ENCODE results near the gene ARMH4. TPM values are rescaled to one million over a fixed set of nuclear protein-coding genes. Genes with fewer than 3 reads are reported as not detected.

The ARMH4 gene
- polyA plus RNA-seq, 1 donor from 2014 or later = 14.1 TPM

DNA sequence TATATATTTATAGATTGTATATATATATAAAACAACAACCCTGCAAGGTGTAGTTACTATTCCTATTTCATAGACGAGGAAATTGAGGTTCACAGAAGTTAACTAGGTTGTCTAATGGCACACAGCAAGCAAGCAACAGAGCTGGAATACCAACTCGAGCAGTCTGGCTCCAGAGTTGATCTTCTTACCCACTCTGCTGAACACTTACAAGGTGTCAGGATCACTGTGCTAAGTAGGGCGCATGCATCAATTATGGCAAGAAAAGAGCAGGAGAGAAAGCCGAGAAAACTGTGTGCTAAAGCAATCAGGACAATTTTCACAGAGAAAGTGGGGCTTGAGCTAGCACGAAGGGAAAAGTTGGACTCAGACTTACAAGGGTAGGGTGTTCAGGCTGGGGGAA, 15.9 kb upstream of the ARMH4 start:
- Histone ChIP-seq H3K79me2 (replicated peaks; ENCODE audit: insufficient read depth, low read length) (no peaks in the 10 kb centered on the region), H3K9me3 (ENCODE audit: low read length) (no peaks in the 10 kb centered on the region), H3F3A (ENCODE audit: insufficient read depth, low read length, poor library complexity, severe bottlenecking) (no peaks in the 10 kb centered on the region), H3K27me3 (ENCODE audit: insufficient read depth, low read depth, low read length) (no peaks in the 10 kb centered on the region), H2AFZ (ENCODE audit: low read depth, low read length) (no peak overlapping the region), H3K9ac (ENCODE audit: low read length) (no peak overlapping the region), H3K4me3 (ENCODE audit: low read length) (no peak overlapping the region), H4K20me1 (ENCODE audit: insufficient read depth) (no peaks in the 10 kb centered on the region), H3K9me2 (ENCODE audit: insufficient read depth, low read length) (no peaks in the 10 kb centered on the region), H3K4me2 (ENCODE audit: low read length) (no peak overlapping the region), H3K27ac (ENCODE audit: low read length) (no peak overlapping the region), H3K36me3 (ENCODE audit: insufficient read depth, low read length) (no peaks in the 10 kb centered on the region)
- no peak for TF ChIP-seq CTCF (IDR thresholded peaks at IDR 0.05; ENCODE audit: poor library complexity, severe bottlenecking)
- TF ChIP-seq, protein P1, sequence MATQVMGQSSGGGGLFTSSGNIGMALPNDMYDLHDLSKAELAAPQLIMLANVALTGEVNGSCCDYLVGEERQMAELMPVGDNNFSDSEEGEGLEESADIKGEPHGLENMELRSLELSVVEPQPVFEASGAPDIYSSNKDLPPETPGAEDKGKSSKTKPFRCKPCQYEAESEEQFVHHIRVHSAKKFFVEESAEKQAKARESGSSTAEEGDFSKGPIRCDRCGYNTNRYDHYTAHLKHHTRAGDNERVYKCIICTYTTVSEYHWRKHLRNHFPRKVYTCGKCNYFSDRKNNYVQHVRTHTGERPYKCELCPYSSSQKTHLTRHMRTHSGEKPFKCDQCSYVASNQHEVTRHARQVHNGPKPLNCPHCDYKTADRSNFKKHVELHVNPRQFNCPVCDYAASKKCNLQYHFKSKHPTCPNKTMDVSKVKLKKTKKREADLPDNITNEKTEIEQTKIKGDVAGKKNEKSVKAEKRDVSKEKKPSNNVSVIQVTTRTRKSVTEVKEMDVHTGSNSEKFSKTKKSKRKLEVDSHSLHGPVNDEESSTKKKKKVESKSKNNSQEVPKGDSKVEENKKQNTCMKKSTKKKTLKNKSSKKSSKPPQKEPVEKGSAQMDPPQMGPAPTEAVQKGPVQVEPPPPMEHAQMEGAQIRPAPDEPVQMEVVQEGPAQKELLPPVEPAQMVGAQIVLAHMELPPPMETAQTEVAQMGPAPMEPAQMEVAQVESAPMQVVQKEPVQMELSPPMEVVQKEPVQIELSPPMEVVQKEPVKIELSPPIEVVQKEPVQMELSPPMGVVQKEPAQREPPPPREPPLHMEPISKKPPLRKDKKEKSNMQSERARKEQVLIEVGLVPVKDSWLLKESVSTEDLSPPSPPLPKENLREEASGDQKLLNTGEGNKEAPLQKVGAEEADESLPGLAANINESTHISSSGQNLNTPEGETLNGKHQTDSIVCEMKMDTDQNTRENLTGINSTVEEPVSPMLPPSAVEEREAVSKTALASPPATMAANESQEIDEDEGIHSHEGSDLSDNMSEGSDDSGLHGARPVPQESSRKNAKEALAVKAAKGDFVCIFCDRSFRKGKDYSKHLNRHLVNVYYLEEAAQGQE (IDR thresholded peaks at IDR 0.05; ENCODE audit: borderline replicate concordance) = no peak
- TF ChIP-seq EZH2 (IDR thresholded peaks at IDR 0.05; ENCODE audit: borderline replicate concordance, insufficient read depth, low read length, poor library complexity, severe bottlenecking) = no peak
- TF ChIP-seq TAF1 (IDR thresholded peaks at IDR 0.05; ENCODE audit: low read depth) = no peak
- TF ChIP-seq EP300 (conservative IDR thresholded peaks at IDR 0.05; ENCODE audit: poor library complexity, severe bottlenecking) = no peak
- no peak for TF ChIP-seq SMC3 (conservative IDR thresholded peaks at IDR 0.05; ENCODE audit: poor library complexity)
- TF ChIP-seq RAD21 (conservative IDR thresholded peaks at IDR 0.05) = no peak
- TF ChIP-seq MXI1 (conservative IDR thresholded peaks at IDR 0.05; ENCODE audit: poor library complexity, severe bottlenecking) = no peak
- no peak for TF ChIP-seq POLR2AphosphoS5 (IDR thresholded peaks at IDR 0.05)

GRCh38 chr14:58167057-58167456, 15.0 kb upstream of the ARMH4 start:
- H3K4me3 ChIP-seq (ENCODE audit: low read length) = no peak overlapping the region
- H3K4me2 ChIP-seq (ENCODE audit: low read length) = no peak overlapping the region
- no peak overlapping the region for H3K27ac ChIP-seq (ENCODE audit: low read length)
- H3K9me3 ChIP-seq (ENCODE audit: low read length) = no peaks in the 10 kb centered on the region
- no peaks in the 10 kb centered on the region for H4K20me1 ChIP-seq (ENCODE audit: insufficient read depth)
- no peak overlapping the region for H2AFZ ChIP-seq (ENCODE audit: low read depth, low read length)
- no peaks in the 10 kb centered on the region for H3F3A ChIP-seq (ENCODE audit: insufficient read depth, low read length, poor library complexity, severe bottlenecking)
- no peaks in the 10 kb centered on the region for H3K79me2 ChIP-seq (replicated peaks; ENCODE audit: insufficient read depth, low read length)
- TF ChIP-seq MXI1 (conservative IDR thresholded peaks at IDR 0.05; ENCODE audit: poor library complexity, severe bottlenecking) = no peak
- TF ChIP-seq, protein P1 (IDR thresholded peaks at IDR 0.05; ENCODE audit: borderline replicate concordance) = no peak
- TF ChIP-seq CTCF (IDR thresholded peaks at IDR 0.05; ENCODE audit: poor library complexity, severe bottlenecking) = no peak
- TF ChIP-seq TAF1 (IDR thresholded peaks at IDR 0.05; ENCODE audit: low read depth) = no peak
- TF ChIP-seq EZH2 (IDR thresholded peaks at IDR 0.05; ENCODE audit: borderline replicate concordance, insufficient read depth, low read length, poor library complexity, severe bottlenecking) = no peak
- no peak overlapping the region for H3K9ac ChIP-seq (ENCODE audit: low read length)
- no peaks in the 10 kb centered on the region for H3K36me3 ChIP-seq (ENCODE audit: insufficient read depth, low read length)
- no peaks in the 10 kb centered on the region for H3K9me2 ChIP-seq (ENCODE audit: insufficient read depth, low read length)
- no peaks in the 10 kb centered on the region for H3K27me3 ChIP-seq (ENCODE audit: insufficient read depth, low read depth, low read length)

Measured in neural cell (in vitro differentiated cells).